Ascending aorta (tissue), 2 donors: Measurements from ENCODE around the gene MGAT3. TPM values are rescaled to one million over a fixed set of nuclear protein-coding genes. Genes with fewer than 3 reads are reported as not detected.

ENCODE experiments used
- DNase-seq, 2 donors: peaks; one replicate each; pipeline ENCODE4 v3.0.0-alpha.2; 2019; ENCODE audit warnings: low spot score in 2 of 2
- H3K27ac ChIP-seq, 2 donors: fragments of 200-600 bp; sonication (generic); one replicate each; pipeline ENCODE4 v1.5.1; 2016 to 2017; ENCODE audit warnings: mild to moderate bottlenecking in 1 of 2
- H3K27me3 ChIP-seq: fragments of 200-600 bp; sonication (generic); one replicate; pipeline ENCODE4 v1.5.1; 2017
- H3K36me3 ChIP-seq, 2 donors: fragments of 200-600 bp; sonication (generic); one replicate each; pipeline ENCODE4 v1.5.1; 2016
- H3K4me1 ChIP-seq, 2 donors: fragments of 200-600 bp; sonication (generic); one replicate each; pipeline ENCODE4 v1.5.1; 2016 to 2017; ENCODE audit warnings: mild to moderate bottlenecking in 1 of 2
- H3K4me3 ChIP-seq, 2 donors: fragments of 200-600 bp; sonication (generic); one replicate each; pipeline ENCODE4 v1.5.1; 2016 to 2017; ENCODE audit warnings: mild to moderate bottlenecking in 1 of 2
- H3K9me3 ChIP-seq, 2 donors: fragments of 200-600 bp; sonication (generic); one replicate each; pipeline ENCODE4 v1.5.1; 2016
- intact Hi-C: fragments of 100-400 bp; cut with DNase I; formaldehyde crosslinking; loops from one replicate; pipeline ENCODE4 v1.15.1; 2023
- total RNA-seq: library from RNA; depleted of rRNA; stranded (reverse); fragments of >200 nt; gene quantifications from one replicate; pipeline ENCODE4 v1.1.0, GENCODE V29; 2016
- TF ChIP-seq, protein P1 (sequence below), 3 experiments: fragments of 200-600 bp in 2 of 3; fragments of 450-650 bp in 1 of 3; sonication (generic) in 2 of 3; IDR thresholded peaks; one replicate each; pipeline ENCODE4 v1.5.1; 2016 to 2019; ENCODE audit warnings: antibody characterized with exemption in 3 of 3, mild to moderate bottlenecking in 1 of 3, moderate library complexity in 1 of 3

The MGAT3 gene
- total RNA-seq, 1 donor from 2014 or later, result 9.8 TPM

DNA sequence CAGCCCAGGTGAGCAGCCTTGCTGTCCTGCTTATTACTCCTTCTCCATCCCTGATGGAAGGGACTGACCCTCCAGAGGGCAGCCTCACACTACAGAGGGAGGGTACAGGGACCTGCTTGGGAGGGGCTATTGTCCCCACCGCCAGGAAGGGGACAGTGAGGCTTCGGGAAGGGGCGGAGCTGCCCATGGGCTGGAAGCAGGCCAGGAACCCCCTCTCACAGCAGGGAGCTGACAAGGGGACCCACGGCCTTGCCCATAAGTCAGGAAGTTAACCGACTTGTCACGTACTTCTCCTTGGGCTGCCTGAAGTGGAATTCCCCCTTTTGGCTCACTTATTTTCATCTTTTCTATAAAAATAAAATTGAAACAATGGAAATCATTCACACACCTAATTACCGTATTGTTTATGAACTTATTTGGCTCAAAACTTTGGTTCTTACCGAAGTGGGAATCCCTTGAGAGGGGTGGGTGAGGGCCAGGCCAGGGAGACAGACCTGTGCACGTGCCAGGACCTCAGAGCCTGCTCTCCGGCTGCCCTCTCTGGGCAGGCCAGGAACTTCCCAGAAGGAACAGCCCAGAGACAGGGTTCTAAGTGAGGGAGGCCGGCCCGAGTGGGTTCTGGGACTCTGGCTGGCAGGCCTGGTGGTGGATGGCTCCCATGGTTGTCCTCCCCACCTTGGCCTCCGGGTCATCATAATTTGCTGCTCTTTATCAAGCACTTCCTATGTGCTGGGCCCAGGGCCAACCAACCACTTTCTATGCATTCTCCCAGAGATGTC, 5.8 kb downstream of the MGAT3 start:
- no peaks in the 10 kb centered on the region for H3K9me3 ChIP-seq
- peaks cover 8% of the 10 kb centered on the region for H3K27me3 ChIP-seq
- DNase-seq, result peak in 1 of 2 donors; percentile 53
- intact Hi-C loops, result no loop called here
- no peaks in the 10 kb centered on the region for H3K36me3 ChIP-seq
- H3K4me1 ChIP-seq, result no peaks in the 10 kb centered on the region
- H3K4me3 ChIP-seq, result no peak overlapping the region
- TF ChIP-seq, protein P1, sequence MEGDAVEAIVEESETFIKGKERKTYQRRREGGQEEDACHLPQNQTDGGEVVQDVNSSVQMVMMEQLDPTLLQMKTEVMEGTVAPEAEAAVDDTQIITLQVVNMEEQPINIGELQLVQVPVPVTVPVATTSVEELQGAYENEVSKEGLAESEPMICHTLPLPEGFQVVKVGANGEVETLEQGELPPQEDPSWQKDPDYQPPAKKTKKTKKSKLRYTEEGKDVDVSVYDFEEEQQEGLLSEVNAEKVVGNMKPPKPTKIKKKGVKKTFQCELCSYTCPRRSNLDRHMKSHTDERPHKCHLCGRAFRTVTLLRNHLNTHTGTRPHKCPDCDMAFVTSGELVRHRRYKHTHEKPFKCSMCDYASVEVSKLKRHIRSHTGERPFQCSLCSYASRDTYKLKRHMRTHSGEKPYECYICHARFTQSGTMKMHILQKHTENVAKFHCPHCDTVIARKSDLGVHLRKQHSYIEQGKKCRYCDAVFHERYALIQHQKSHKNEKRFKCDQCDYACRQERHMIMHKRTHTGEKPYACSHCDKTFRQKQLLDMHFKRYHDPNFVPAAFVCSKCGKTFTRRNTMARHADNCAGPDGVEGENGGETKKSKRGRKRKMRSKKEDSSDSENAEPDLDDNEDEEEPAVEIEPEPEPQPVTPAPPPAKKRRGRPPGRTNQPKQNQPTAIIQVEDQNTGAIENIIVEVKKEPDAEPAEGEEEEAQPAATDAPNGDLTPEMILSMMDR (IDR thresholded peaks at IDR 0.05), result no peak
- H3K27ac ChIP-seq, result no peak overlapping the region

DNA sequence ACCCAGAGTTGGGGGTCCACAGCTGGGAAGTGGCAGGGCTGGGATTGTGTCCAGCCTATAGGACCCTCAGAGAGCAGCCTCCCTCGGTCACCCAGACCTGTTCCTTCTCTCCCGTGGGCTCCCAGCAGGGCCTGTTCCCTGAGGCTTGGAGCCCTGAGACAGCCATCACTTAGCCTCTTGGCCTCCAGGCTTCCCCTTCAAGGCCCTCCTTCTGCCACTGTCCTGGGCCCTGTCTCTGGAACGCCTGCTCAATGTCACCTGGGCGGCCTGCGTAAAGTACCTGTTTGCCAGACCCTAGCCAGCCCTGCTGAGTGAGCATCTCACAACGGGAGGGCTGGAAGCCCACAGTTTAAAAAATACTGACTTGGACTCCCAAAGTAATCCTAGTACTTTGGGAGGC, 6.5 kb downstream of the MGAT3 start:
- Histone ChIP-seq H3K9me3 (no peaks in the 10 kb centered on the region), H3K36me3 (no peaks in the 10 kb centered on the region), H3K27ac (no peak overlapping the region), H3K27me3 (peaks cover 6% of the 10 kb centered on the region), H3K4me1 (no peaks in the 10 kb centered on the region), H3K4me3 (no peak overlapping the region)
- intact Hi-C loops, result no loop called here
- TF ChIP-seq, protein P1 (IDR thresholded peaks at IDR 0.05), result no peak
- no peak for DNase-seq

DNA sequence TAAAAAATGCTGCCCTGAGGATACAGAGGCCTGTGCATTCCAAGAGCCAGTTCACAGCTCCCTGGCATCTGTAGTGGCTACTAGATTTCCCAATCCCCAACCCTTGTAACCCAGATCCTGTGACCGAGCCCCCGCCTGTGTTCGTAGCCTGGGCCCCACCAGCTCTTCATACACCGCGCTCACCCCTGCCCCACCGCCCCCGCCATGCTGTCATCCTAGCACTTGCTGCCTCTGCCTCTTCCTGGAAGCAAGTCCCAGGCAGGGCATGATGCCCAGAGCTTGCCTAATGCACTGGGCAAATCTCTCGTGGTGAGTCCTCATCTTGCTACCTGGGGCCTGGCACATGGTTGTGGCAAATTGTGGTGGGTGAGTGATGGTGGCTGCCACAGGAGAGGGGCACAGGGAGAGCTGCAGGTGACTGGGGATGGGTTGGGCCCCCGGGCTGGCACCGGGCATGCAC, 7.1 kb downstream of the MGAT3 start:
- peak in 1 of 2 donors; percentile 62 for DNase-seq
- Histone ChIP-seq H3K9me3 (no peaks in the 10 kb centered on the region), H3K36me3 (no peaks in the 10 kb centered on the region), H3K27ac (no peak overlapping the region), H3K4me3 (no peak overlapping the region), H3K27me3 (no peaks in the 10 kb centered on the region), H3K4me1 (no peaks in the 10 kb centered on the region)
- intact Hi-C loops, result no loop called here
- TF ChIP-seq, protein P1 (IDR thresholded peaks at IDR 0.05), result no peak

DNA sequence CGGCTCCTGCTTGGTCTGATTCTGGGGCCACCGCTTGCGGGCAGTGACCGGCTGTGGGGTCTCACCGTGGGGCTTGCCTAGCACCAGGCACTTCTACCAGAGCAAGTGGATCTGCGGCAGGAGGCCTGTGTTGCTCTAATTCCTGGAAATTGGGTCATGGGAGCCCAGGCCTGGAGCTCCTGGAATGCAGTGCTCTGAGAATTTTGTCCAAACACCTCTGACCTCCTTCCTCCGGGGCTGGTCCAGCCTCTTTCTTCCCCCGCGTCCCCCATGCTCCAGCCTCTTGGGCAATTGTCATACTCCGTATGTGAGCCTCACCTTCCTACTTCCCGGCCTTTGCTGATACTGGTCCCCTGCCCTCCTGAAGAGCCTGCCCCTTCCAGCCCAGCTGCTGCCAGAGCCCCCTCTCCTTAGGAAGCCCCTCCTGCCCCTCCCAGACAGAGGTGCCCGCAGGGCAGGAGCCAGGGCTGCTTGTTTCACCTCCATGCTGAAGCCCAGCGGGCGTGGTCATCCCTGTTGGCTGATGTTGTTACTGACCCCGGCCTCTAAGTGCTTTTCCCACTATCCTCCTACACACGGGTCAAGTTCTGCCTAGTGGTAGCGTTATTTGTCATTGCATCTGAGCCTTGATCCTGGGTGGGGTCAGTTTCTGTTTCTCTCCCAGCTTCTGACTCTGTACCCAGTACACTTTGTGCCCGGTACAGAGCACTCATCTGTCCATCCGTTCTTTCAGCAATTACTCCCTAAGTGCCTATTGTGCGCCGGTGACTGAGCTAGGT, 9.6 kb downstream of the MGAT3 start:
- no peaks in the 10 kb centered on the region for H3K4me1 ChIP-seq
- H3K36me3 ChIP-seq, result no peaks in the 10 kb centered on the region
- no peak overlapping the region for H3K4me3 ChIP-seq
- TF ChIP-seq, protein P1 (IDR thresholded peaks at IDR 0.05), result no peak
- H3K27ac ChIP-seq, result no peak overlapping the region
- intact Hi-C loops, result no loop called here
- no peaks in the 10 kb centered on the region for H3K27me3 ChIP-seq
- no peaks in the 10 kb centered on the region for H3K9me3 ChIP-seq
- no peak for DNase-seq

DNA sequence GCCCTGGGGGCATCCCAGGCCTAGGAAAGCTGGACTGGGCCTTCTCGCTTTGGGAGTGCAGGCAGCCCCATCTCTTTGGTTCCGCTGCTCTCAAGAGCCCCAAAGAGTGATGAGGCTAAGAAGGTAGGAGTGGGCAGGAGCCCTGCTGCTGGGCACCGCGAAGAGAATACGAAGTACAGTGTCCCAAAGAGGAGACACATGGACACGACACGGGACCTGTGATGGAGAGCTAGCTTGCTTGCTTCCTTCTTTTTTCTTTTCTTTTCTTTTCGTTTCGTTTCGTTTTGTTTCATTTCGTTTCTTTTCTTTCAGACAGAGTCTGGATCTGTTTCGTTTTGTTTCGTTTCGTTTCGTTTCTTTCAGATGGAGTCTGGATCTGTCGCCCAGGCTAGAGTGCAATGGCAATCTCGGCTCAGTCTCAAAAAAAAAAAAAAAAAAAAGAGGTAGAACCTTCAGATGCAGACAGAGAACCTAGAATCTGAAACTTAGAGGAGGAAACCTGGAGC, 10.6 kb downstream of the MGAT3 start:
- intact Hi-C loops, result no loop called here
- no peak overlapping the region for H3K4me3 ChIP-seq
- H3K36me3 ChIP-seq, result no peaks in the 10 kb centered on the region
- H3K27ac ChIP-seq, result no peak overlapping the region
- TF ChIP-seq, protein P1 (IDR thresholded peaks at IDR 0.05), result no peak
- no peak for DNase-seq
- no peaks in the 10 kb centered on the region for H3K27me3 ChIP-seq
- H3K4me1 ChIP-seq, result no peaks in the 10 kb centered on the region
- H3K9me3 ChIP-seq, result no peaks in the 10 kb centered on the region
